SK-N-SH treated with all-trans-retinoic acid at 6 μM for 48 hours (cell line): ENCODE measurements around the gene RXYLT1.
"Not testable (repeated sequence)": the region's sequence is repeated elsewhere in the genome, so short reads cannot be mapped to it uniquely, and the experiment has no call there.

Experiments
- ATAC-seq: fragments of 200-7000 bp; cut with Tn5 transposase; 3 replicates; pipeline ENCODE4 v1.9.1; 2020; ENCODE audit warnings: mild to moderate bottlenecking, moderate library complexity
- ARNTL ChIP-seq: fragments of 450-650 bp; formaldehyde crosslinking; IDR thresholded peaks from 2 replicates; pipeline ENCODE4 v1.5.0; 2020; ENCODE audit warnings: low read depth, mild to moderate bottlenecking, moderate library complexity, borderline replicate concordance
- BACH2 ChIP-seq: fragments of 250-450 bp; sonication (Bioruptor Pico); IDR thresholded peaks from 2 replicates; pipeline ENCODE4 v1.9.0; 2021; ENCODE audit warnings: mild to moderate bottlenecking, borderline replicate concordance
- CSDC2 ChIP-seq: fragments of 250-450 bp; sonication (Bioruptor Pico); IDR thresholded peaks from 2 replicates; pipeline ENCODE4 v1.5.0; 2020; ENCODE audit warnings: mild to moderate bottlenecking, moderate library complexity
- ESRRG ChIP-seq: fragments of 250-450 bp; sonication (Bioruptor Pico); IDR thresholded peaks from 2 replicates; pipeline ENCODE4 v1.6.1; 2021; ENCODE audit warnings: mild to moderate bottlenecking
- GLIS3 ChIP-seq: fragments of 250-450 bp; sonication (Bioruptor Pico); IDR thresholded peaks from 2 replicates; pipeline ENCODE4 v1.5.0; 2020; ENCODE audit warnings: mild to moderate bottlenecking, moderate library complexity
- ISL1 ChIP-seq: fragments of 250-450 bp; sonication (Bioruptor Pico); IDR thresholded peaks from 2 replicates; pipeline ENCODE4 v2.1.2; 2022; ENCODE audit warnings: mild to moderate bottlenecking, moderate library complexity
- OSR1 ChIP-seq: fragments of 250-450 bp; sonication (Bioruptor Pico); IDR thresholded peaks from 2 replicates; pipeline ENCODE4 v1.8.0; 2022; ENCODE audit warnings: moderate library complexity, mild to moderate bottlenecking, inconsistent platforms
- PPARA ChIP-seq: fragments of 250-450 bp; sonication (Bioruptor Pico); IDR thresholded peaks from 2 replicates; pipeline ENCODE4 v1.5.0; 2020; ENCODE audit warnings: mild to moderate bottlenecking, borderline replicate concordance
- RARB ChIP-seq: fragments of 250-450 bp; sonication (Bioruptor Pico); IDR thresholded peaks from 2 replicates; pipeline ENCODE4 v1.8.0; 2021; ENCODE audit warnings: mild to moderate bottlenecking, moderate library complexity
- SNAI2 ChIP-seq: fragments of 250-450 bp; sonication (Bioruptor Pico); IDR thresholded peaks from 2 replicates; pipeline ENCODE4 v1.5.0; 2020; ENCODE audit warnings: mild to moderate bottlenecking, moderate library complexity
- TCF4 ChIP-seq: fragments of 250-450 bp; sonication (Bioruptor Pico); IDR thresholded peaks from 2 replicates; pipeline ENCODE4 v1.8.0; 2021; ENCODE audit warnings: mild to moderate bottlenecking, moderate library complexity, borderline replicate concordance
- TOX ChIP-seq: fragments of 250-450 bp; sonication (Bioruptor Pico); IDR thresholded peaks from 2 replicates; pipeline ENCODE4 v1.8.0; 2021; ENCODE audit warnings: mild to moderate bottlenecking, moderate library complexity, borderline replicate concordance
- ZC3H10 ChIP-seq: fragments of 250-450 bp; sonication (Bioruptor Pico); IDR thresholded peaks from 2 replicates; pipeline ENCODE4 v1.5.1; 2021; ENCODE audit warnings: mild to moderate bottlenecking, moderate library complexity
- ZFP3 ChIP-seq: fragments of 250-450 bp; sonication (Bioruptor Pico); IDR thresholded peaks from 2 replicates; pipeline ENCODE4 v1.5.0; 2020; ENCODE audit warnings: mild to moderate bottlenecking, moderate library complexity
- ZFP30 ChIP-seq: fragments of 450-650 bp; formaldehyde crosslinking; IDR thresholded peaks from 2 replicates; pipeline ENCODE4 v1.5.0; 2022; ENCODE audit warnings: mild to moderate bottlenecking, moderate library complexity
- ZNF565 ChIP-seq: fragments of 450-650 bp; formaldehyde crosslinking; conservative IDR thresholded peaks from 2 replicates; pipeline ENCODE4 v1.5.0; 2020; ENCODE audit warnings: low read depth, mild to moderate bottlenecking, moderate library complexity
- ZNF70 ChIP-seq: fragments of 450-650 bp; formaldehyde crosslinking; IDR thresholded peaks from 2 replicates; pipeline ENCODE4 v1.5.0; 2020; ENCODE audit warnings: mild to moderate bottlenecking, moderate library complexity
- ZNF8 ChIP-seq: fragments of 450-650 bp; formaldehyde crosslinking; IDR thresholded peaks from 2 replicates; pipeline ENCODE4 v1.5.0; 2020; ENCODE audit warnings: mild to moderate bottlenecking, moderate library complexity
- TF ChIP-seq, protein P1 (sequence below): fragments of 250-450 bp; sonication (Bioruptor Pico); IDR thresholded peaks from 2 replicates; pipeline ENCODE4 v1.8.0; 2020; ENCODE audit warnings: mild to moderate bottlenecking, moderate library complexity, borderline replicate concordance
- TF ChIP-seq, protein P2 (sequence below): fragments of 250-450 bp; sonication (Bioruptor Pico); IDR thresholded peaks from 2 replicates; pipeline ENCODE4 v1.8.0; 2021; ENCODE audit warnings: low read depth, mild to moderate bottlenecking, moderate library complexity, borderline replicate concordance
- TF ChIP-seq, protein P3 (sequence below): fragments of 250-450 bp; sonication (Bioruptor Pico); IDR thresholded peaks from 2 replicates; pipeline ENCODE4 v1.5.1; 2021; ENCODE audit warnings: mild to moderate bottlenecking, moderate library complexity
- TF ChIP-seq, protein P4 (sequence below): fragments of 250-450 bp; sonication (Bioruptor Pico); IDR thresholded peaks from 2 replicates; pipeline ENCODE4 v1.5.0; 2020; ENCODE audit warnings: mild to moderate bottlenecking, moderate library complexity
- TF ChIP-seq, protein P5 (sequence below): fragments of 250-450 bp; sonication (Bioruptor Pico); IDR thresholded peaks from 2 replicates; pipeline ENCODE4 v1.5.1; 2020; ENCODE audit warnings: low read depth, mild to moderate bottlenecking, moderate library complexity

RXYLT1 gene

DNA sequence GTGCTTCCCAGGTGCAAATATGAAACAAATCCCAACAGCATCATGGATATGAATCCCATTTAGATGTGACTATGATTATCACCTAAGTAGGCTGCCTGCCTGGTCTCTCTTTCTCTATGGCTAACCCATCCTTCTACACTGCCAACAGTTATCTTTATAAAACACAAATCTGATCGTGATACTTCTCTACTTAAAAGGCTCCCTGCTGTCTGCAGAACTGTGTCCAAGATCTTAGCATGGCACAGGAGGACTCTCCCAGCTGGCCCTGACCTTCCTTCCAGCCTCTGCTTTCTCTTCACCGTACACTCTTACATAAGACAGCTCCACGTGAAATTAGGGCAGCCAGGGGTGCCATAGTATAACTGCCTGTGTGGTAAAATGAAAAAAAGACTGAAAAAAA lies 61.3 kb downstream of the RXYLT1 start (continued):
- TF ChIP-seq, protein P1, sequence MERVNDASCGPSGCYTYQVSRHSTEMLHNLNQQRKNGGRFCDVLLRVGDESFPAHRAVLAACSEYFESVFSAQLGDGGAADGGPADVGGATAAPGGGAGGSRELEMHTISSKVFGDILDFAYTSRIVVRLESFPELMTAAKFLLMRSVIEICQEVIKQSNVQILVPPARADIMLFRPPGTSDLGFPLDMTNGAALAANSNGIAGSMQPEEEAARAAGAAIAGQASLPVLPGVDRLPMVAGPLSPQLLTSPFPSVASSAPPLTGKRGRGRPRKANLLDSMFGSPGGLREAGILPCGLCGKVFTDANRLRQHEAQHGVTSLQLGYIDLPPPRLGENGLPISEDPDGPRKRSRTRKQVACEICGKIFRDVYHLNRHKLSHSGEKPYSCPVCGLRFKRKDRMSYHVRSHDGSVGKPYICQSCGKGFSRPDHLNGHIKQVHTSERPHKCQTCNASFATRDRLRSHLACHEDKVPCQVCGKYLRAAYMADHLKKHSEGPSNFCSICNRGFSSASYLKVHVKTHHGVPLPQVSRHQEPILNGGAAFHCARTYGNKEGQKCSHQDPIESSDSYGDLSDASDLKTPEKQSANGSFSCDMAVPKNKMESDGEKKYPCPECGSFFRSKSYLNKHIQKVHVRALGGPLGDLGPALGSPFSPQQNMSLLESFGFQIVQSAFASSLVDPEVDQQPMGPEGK (CRISPR knock-in tag): no peak
- TF ChIP-seq ZFP3 (no peak), ZNF70 (no peak), TCF4 (CRISPR knock-in tag) (no peak), ESRRG (CRISPR knock-in tag) (no peak), GLIS3 (CRISPR knock-in tag) (no peak), RARB (CRISPR knock-in tag) (no peak), SNAI2 (CRISPR knock-in tag) (no peak), BACH2 (CRISPR knock-in tag) (no peak)
- TF ChIP-seq, protein P2, sequence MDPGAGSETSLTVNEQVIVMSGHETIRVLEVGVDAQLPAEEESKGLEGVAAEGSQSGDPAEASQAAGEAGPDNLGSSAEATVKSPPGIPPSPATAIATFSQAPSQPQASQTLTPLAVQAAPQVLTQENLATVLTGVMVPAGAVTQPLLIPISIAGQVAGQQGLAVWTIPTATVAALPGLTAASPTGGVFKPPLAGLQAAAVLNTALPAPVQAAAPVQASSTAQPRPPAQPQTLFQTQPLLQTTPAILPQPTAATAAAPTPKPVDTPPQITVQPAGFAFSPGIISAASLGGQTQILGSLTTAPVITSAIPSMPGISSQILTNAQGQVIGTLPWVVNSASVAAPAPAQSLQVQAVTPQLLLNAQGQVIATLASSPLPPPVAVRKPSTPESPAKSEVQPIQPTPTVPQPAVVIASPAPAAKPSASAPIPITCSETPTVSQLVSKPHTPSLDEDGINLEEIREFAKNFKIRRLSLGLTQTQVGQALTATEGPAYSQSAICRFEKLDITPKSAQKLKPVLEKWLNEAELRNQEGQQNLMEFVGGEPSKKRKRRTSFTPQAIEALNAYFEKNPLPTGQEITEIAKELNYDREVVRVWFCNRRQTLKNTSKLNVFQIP: no peak
- TF ChIP-seq, all 23 proteins: peak for 0

DNA sequence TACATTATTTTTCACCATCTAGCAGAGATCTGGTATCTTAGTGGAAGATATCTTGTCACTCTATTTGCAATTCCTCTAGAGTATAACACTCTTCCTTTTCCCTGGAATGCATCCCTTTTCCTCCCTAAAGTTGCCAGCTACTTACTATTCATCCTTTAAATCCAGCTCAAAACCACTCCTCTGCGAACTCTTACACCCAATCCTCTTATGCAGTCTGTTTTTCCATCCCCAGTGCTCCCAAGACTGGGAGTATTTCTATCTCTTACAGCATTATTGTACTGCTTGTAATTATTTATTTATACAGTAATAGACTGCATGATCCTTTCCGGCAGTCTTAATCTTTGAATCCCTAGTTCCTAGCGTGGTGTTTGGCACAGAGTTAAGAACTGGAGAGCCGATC lies 61.9 kb downstream of the RXYLT1 start:
- ATAC-seq: no peak

DNA sequence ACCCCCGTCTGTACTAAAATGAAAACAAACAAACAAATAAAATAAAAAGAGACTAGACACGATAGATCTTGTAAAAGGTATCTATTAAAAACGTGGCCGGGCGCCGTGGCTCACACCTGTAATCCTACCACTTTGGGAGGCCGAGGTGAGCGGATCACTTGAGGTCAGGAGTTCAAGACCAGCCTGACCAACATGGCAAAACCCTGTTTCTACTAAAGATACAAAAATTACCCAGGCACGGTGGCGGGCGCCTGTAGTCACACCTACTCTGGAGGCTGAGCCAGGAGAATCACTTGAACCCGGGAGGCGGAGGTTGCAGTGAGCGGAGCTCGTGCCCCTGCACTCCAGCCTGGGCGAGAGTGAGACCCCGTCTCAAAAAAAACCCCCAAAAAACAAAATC lies 63.0 kb downstream of the RXYLT1 start:
- ATAC-seq: not testable (repeated sequence)

More for the DNA sequence above, 61.9 kb downstream of the RXYLT1 start:
- no peak for TF ChIP-seq ISL1 (CRISPR knock-in tag)
- no peak for TF ChIP-seq CSDC2 (CRISPR knock-in tag)
- TF ChIP-seq, protein P3, sequence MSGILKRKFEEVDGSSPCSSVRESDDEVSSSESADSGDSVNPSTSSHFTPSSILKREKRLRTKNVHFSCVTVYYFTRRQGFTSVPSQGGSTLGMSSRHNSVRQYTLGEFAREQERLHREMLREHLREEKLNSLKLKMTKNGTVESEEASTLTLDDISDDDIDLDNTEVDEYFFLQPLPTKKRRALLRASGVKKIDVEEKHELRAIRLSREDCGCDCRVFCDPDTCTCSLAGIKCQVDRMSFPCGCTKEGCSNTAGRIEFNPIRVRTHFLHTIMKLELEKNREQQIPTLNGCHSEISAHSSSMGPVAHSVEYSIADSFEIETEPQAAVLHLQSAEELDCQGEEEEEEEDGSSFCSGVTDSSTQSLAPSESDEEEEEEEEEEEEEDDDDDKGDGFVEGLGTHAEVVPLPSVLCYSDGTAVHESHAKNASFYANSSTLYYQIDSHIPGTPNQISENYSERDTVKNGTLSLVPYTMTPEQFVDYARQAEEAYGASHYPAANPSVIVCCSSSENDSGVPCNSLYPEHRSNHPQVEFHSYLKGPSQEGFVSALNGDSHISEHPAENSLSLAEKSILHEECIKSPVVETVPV (CRISPR knock-in tag): no peak
- TF ChIP-seq, protein P4, sequence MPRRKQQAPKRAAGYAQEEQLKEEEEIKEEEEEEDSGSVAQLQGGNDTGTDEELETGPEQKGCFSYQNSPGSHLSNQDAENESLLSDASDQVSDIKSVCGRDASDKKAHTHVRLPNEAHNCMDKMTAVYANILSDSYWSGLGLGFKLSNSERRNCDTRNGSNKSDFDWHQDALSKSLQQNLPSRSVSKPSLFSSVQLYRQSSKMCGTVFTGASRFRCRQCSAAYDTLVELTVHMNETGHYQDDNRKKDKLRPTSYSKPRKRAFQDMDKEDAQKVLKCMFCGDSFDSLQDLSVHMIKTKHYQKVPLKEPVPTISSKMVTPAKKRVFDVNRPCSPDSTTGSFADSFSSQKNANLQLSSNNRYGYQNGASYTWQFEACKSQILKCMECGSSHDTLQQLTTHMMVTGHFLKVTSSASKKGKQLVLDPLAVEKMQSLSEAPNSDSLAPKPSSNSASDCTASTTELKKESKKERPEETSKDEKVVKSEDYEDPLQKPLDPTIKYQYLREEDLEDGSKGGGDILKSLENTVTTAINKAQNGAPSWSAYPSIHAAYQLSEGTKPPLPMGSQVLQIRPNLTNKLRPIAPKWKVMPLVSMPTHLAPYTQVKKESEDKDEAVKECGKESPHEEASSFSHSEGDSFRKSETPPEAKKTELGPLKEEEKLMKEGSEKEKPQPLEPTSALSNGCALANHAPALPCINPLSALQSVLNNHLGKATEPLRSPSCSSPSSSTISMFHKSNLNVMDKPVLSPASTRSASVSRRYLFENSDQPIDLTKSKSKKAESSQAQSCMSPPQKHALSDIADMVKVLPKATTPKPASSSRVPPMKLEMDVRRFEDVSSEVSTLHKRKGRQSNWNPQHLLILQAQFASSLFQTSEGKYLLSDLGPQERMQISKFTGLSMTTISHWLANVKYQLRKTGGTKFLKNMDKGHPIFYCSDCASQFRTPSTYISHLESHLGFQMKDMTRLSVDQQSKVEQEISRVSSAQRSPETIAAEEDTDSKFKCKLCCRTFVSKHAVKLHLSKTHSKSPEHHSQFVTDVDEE (CRISPR knock-in tag): no peak
- no peak for TF ChIP-seq ZNF565 (CRISPR knock-in tag)
- TF ChIP-seq ZNF8: no peak
- no peak for TF ChIP-seq SNAI2 (CRISPR knock-in tag)
- no peak for TF ChIP-seq ARNTL
- TF ChIP-seq ZNF70: no peak
- no peak for TF ChIP-seq ZC3H10
- no peak for TF ChIP-seq OSR1
- no peak for TF ChIP-seq RARB (CRISPR knock-in tag)
- TF ChIP-seq, protein P5, sequence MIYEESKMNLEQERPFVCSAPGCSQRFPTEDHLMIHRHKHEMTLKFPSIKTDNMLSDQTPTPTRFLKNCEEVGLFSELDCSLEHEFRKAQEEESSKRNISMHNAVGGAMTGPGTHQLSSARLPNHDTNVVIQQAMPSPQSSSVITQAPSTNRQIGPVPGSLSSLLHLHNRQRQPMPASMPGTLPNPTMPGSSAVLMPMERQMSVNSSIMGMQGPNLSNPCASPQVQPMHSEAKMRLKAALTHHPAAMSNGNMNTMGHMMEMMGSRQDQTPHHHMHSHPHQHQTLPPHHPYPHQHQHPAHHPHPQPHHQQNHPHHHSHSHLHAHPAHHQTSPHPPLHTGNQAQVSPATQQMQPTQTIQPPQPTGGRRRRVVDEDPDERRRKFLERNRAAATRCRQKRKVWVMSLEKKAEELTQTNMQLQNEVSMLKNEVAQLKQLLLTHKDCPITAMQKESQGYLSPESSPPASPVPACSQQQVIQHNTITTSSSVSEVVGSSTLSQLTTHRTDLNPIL (CRISPR knock-in tag): no peak
- no peak for TF ChIP-seq GLIS3 (CRISPR knock-in tag)
- TF ChIP-seq ZFP3: no peak
- no peak for TF ChIP-seq TOX (CRISPR knock-in tag)

DNA sequence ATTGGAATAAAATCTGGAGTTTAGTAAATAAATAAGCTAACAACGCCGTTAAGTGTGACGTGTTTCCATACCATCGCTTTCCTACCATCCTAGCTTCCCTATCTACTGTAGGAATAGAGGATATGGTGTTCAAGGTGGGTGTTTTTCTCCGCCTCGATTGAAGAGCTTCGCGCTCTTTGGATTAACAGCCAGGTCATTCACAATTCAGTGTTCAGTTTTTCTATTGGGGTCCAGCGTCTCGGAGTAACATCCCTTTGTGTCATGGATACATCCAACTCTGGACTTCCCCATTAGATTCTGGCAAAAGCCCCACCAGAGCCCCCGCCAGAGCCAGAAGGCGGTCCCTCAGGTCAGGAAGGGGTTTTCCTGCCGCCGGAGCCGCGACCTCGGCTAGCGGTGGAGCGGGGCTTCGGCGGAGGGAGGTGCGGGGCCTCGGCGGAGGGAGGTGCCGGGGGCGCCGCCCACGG lies 63.6 kb downstream of the RXYLT1 start:
- TF ChIP-seq ESRRG (CRISPR knock-in tag): no peak
- no peak for TF ChIP-seq PPARA (CRISPR knock-in tag)
- TF ChIP-seq ARNTL: no peak
- TF ChIP-seq, protein P2: no peak
- TF ChIP-seq ISL1 (CRISPR knock-in tag): no peak
- TF ChIP-seq ZFP3: no peak
- TF ChIP-seq SNAI2 (CRISPR knock-in tag): no peak
- no peak for TF ChIP-seq ZNF8
- TF ChIP-seq OSR1: no peak
- TF ChIP-seq ZC3H10: no peak
- TF ChIP-seq BACH2 (CRISPR knock-in tag): no peak
- no peak for TF ChIP-seq ZFP30 (CRISPR knock-in tag)
- no peak for TF ChIP-seq GLIS3 (CRISPR knock-in tag)
- TF ChIP-seq CSDC2 (CRISPR knock-in tag): no peak
- TF ChIP-seq, protein P5 (CRISPR knock-in tag): no peak
- no peak for TF ChIP-seq ZNF565 (CRISPR knock-in tag)
- TF ChIP-seq, all 23 proteins: peak for 0
- no peak for ATAC-seq
